ENCODE measurements around the gene TAF1A. TPM values are rescaled to one million over a fixed set of nuclear protein-coding genes. Genes with fewer than 3 reads are reported as not detected.

Gene TAF1A
- total RNA-seq, 1 donor from 2014 or later: 24.4 TPM

- peaks cover 44% of the 10 kb centered on the region for H3K36me3 Mint-ChIP-seq (ENCODE audit: low read depth)
- peaks cover 13% of the 10 kb centered on the region for H3K4me1 Mint-ChIP-seq
- no peak overlapping the region for H3K27ac Mint-ChIP-seq
- no peak for DNase-seq
- no peaks in the 10 kb centered on the region for H3K9me3 Mint-ChIP-seq
- intact Hi-C loops (cut with micrococcal nuclease): no loop called here
- H3K27me3 Mint-ChIP-seq: no peaks in the 10 kb centered on the region
- no peak overlapping the region for H3K4me3 Mint-ChIP-seq
Measured at GRCh38 chr1:222582099-222582774, 7.5 kb downstream of the TAF1A start.

- DNase-seq: no peak
- Mint-ChIP-seq H3K4me1 (peaks cover 3% of the 10 kb centered on the region), H3K36me3 (ENCODE audit: low read depth) (peaks cover 41% of the 10 kb centered on the region), H3K27ac (no peak overlapping the region), H3K9me3 (no peaks in the 10 kb centered on the region), H3K27me3 (no peaks in the 10 kb centered on the region), H3K4me3 (no peak overlapping the region)
- intact Hi-C loops (cut with micrococcal nuclease): no loop called here
Measured at GRCh38 chr1:222579316-222579715, 10.4 kb downstream of the TAF1A start.

- no peak overlapping the region for H3K27ac Mint-ChIP-seq
- H3K4me3 Mint-ChIP-seq: no peak overlapping the region
- H3K36me3 Mint-ChIP-seq (ENCODE audit: low read depth): peaks cover 43% of the 10 kb centered on the region
- no peaks in the 10 kb centered on the region for H3K9me3 Mint-ChIP-seq
- intact Hi-C loops (cut with micrococcal nuclease): no loop called here
- no peaks in the 10 kb centered on the region for H3K4me1 Mint-ChIP-seq
- DNase-seq: no peak
- no peaks in the 10 kb centered on the region for H3K27me3 Mint-ChIP-seq
Measured at GRCh38 chr1:222570837-222571236, 18.9 kb downstream of the TAF1A start.

- DNase-seq: no peak
- H3K4me1 Mint-ChIP-seq: no peaks in the 10 kb centered on the region
- intact Hi-C loops (cut with micrococcal nuclease): no loop called here
- H3K9me3 Mint-ChIP-seq: no peaks in the 10 kb centered on the region
- peaks cover 26% of the 10 kb centered on the region for H3K36me3 Mint-ChIP-seq (ENCODE audit: low read depth)
- H3K27ac Mint-ChIP-seq: no peak overlapping the region
- H3K27me3 Mint-ChIP-seq: no peaks in the 10 kb centered on the region
- H3K4me3 Mint-ChIP-seq: no peak overlapping the region
Measured at GRCh38 chr1:222561656-222562055, 28.1 kb downstream of the TAF1A start.

GRCh38 chr1:222557574-222557973 is 32.2 kb downstream of the TAF1A start:
- no peaks in the 10 kb centered on the region for H3K9me3 Mint-ChIP-seq
- H3K27ac Mint-ChIP-seq: no peak overlapping the region
- H3K4me3 Mint-ChIP-seq: no peak overlapping the region
- H3K36me3 Mint-ChIP-seq (ENCODE audit: low read depth): peaks cover 25% of the 10 kb centered on the region
- no peaks in the 10 kb centered on the region for H3K27me3 Mint-ChIP-seq
- intact Hi-C loops (cut with micrococcal nuclease): no loop called here
- H3K4me1 Mint-ChIP-seq: no peaks in the 10 kb centered on the region
- no peak for DNase-seq

DNA sequence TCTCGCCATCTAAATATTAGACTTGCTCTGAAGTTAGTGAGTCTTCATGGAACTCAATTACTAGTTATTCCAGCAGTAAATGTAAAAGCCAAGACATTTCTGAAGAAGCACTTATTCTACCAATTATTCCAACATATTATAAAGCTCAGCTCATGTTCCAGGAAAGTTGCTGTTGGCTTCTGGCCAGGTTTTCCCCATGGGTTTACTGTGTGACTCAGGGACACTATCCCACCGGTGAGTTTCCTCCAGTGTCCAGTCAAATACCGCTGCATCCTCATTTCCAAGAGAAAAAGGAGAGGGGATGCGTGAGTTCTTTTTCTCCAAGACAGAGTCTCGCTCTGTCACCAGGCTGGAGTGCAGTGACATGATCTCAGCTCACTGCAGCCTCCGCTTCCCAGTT is 32.6 kb downstream of the TAF1A start:
- Mint-ChIP-seq H3K27ac (no peak overlapping the region), H3K36me3 (ENCODE audit: low read depth) (peaks cover 24% of the 10 kb centered on the region), H3K4me1 (no peaks in the 10 kb centered on the region), H3K27me3 (no peaks in the 10 kb centered on the region), H3K4me3 (no peak overlapping the region), H3K9me3 (no peaks in the 10 kb centered on the region)
- intact Hi-C loops (cut with micrococcal nuclease): no loop called here
- no peak for DNase-seq

DNA sequence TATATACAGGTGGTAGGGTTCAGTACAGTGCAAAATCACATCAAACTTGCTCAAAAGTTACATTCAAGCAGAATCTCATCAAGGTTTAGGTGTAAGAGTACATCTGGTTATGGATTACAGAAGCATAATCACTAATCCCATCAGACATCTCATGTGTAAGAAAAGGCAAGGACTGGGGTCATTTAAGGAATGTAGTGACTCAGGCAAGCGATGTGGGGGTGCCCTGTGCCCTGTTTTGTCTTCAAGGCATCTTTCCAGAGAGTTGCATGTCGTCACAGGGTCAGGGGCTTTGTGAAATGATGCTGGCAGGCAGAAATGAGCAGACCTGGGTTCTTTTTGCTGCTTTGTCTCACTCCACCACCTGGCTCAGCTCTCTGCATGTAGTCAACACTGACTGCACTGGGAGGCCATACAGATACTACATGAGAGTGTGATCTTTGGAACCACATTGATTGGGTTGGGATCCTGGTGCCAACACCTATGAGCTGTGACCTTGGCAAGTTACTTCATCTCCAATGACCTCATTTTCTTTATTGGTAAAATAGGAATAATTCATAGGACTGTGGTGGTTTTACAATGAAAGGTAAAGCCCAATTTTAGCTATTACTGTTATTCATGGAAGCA is 33.6 kb downstream of the TAF1A start:
- no peaks in the 10 kb centered on the region for H3K27me3 Mint-ChIP-seq
- no peak overlapping the region for H3K27ac Mint-ChIP-seq
- no peak for DNase-seq
- intact Hi-C loops (cut with micrococcal nuclease): no loop called here
- no peak overlapping the region for H3K4me3 Mint-ChIP-seq
- peaks cover 22% of the 10 kb centered on the region for H3K36me3 Mint-ChIP-seq (ENCODE audit: low read depth)
- H3K9me3 Mint-ChIP-seq: no peaks in the 10 kb centered on the region
- H3K4me1 Mint-ChIP-seq: no peaks in the 10 kb centered on the region

- Mint-ChIP-seq H3K27ac (no peak overlapping the region), H3K27me3 (no peaks in the 10 kb centered on the region), H3K4me1 (no peaks in the 10 kb centered on the region), H3K36me3 (ENCODE audit: low read depth) (peaks cover 11% of the 10 kb centered on the region), H3K9me3 (no peaks in the 10 kb centered on the region), H3K4me3 (no peak overlapping the region)
- no peak for DNase-seq
- intact Hi-C loops (cut with micrococcal nuclease): no loop called here
Measured at GRCh38 chr1:222554177-222554576, 35.6 kb downstream of the TAF1A start.

- Mint-ChIP-seq H3K4me1 (no peaks in the 10 kb centered on the region), H3K4me3 (no peak overlapping the region), H3K9me3 (no peaks in the 10 kb centered on the region), H3K27me3 (no peaks in the 10 kb centered on the region), H3K36me3 (ENCODE audit: low read depth) (peaks cover 8% of the 10 kb centered on the region), H3K27ac (no peak overlapping the region)
- no peak for DNase-seq
- intact Hi-C loops (cut with micrococcal nuclease): no loop called here
Measured at GRCh38 chr1:222552882-222553281, 36.9 kb downstream of the TAF1A start.

DNA sequence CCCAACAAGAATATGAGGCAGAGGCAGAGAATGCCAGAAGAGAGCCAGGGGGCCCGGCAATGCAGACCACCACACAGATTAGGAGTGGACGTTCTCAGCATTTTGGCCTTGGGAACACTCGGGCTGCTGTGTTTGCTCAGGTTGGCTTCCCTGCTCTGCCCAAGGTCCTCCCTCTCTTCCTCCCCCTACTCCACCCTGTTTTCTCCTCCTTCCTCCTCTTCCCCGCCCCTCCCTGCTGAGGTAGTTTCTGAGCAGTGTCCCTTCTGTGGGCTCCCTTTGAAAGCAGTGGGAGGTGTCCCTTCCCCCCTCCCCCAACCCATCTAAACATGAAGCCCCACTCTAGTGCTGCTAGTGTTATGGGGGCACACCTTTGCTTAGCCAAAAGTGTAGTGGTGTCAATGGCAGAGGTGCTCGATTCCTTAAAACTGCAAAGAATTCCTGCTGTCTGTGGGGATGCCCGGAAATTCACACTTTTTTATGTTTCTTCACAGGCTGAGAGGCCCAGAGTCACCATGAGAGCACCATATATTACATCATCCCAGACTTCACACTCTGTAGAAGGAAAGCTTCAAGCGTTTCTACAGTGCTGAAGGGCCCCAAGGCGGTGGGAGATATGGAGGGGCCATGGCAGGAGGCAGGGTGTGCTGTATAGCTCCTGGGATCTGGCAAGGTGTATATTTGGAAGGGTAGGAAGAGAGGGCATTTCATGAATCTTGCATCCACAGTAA is 41.6 kb downstream of the TAF1A start, which contains the start of gene HHIPL2:
Gene HHIPL2, minus strand, starts transcription at position 161 of the 728 bp plus-strand sequence. Its CDS starts 60 bp downstream, at position 101.
- DNase-seq: peak; percentile 37
- Mint-ChIP-seq H3K4me1 (no peaks in the 10 kb centered on the region), H3K9me3 (no peaks in the 10 kb centered on the region), H3K27me3 (peaks cover 8% of the 10 kb centered on the region), H3K4me3 (no peak within 1 kb of the TSS), H3K27ac (no peak within 1 kb of the TSS), H3K36me3 (ENCODE audit: low read depth) (no peaks in the 10 kb centered on the region)
- intact Hi-C loops (cut with micrococcal nuclease): no loop called here

GRCh38 chr1:222547260-222547614 is 42.5 kb downstream of the TAF1A start:
- H3K36me3 Mint-ChIP-seq (ENCODE audit: low read depth): no peaks in the 10 kb centered on the region
- no peaks in the 10 kb centered on the region for H3K4me1 Mint-ChIP-seq
- DNase-seq: no peak
- no peaks in the 10 kb centered on the region for H3K9me3 Mint-ChIP-seq
- no peak overlapping the region for H3K4me3 Mint-ChIP-seq
- intact Hi-C loops (cut with micrococcal nuclease): no loop called here
- H3K27ac Mint-ChIP-seq: no peak overlapping the region
- peaks cover 8% of the 10 kb centered on the region for H3K27me3 Mint-ChIP-seq

DNA sequence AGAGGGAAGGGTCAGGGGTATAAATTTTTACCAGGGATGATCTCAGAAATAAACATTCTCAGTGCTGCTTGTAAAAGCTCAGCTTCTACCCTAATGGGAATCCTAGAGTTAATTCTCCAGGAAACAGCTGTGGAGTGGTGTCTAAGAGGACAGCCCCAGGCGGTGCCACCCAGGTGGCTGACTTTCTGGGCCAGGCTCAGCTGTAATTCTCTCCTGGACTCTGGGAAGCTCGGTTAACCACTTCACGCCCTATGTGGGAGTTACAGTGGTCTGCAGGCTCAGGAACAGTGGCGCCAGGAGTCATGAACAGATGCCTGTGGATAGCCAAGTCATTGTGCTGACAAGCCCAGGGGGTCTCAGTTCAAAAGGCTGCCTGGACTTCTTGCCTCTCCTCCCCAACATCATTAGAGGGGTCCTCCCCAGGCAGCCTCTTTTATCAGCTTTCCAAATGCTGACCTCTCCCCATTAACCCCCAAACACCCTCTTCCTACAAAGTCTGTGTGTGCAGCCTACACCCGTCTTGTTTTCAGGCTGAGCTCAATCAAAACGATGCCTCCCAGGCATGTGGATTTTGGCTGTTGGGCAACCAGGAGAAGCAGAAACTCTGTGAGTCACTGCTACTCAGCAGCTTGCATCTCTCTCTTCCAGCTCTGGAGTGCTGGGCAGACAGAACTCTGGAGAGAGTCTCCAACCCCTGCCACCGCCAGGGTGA is 43.0 kb downstream of the TAF1A start:
- no peak overlapping the region for H3K27ac Mint-ChIP-seq
- intact Hi-C loops (cut with micrococcal nuclease): no loop called here

DNA sequence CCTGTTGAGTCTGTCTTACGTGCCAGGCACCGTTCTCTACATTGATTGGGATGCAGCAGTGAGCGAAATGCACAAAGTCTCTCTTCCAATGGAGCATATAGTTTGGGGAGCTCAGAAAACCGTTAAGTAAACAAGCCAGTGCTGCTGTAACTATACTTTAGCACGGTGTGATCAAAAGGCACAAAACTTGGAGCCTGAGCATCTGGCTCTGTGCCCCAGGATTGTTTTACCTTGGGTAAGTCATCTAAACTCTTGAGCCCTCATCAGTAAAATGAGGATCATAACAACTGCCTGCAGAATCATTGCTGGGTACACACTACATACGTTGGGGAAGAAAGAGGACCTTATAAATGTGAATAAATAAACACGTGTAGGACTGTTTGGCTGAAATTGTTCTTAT is 43.6 kb downstream of the TAF1A start:
- no peaks in the 10 kb centered on the region for H3K4me1 Mint-ChIP-seq
- H3K27ac Mint-ChIP-seq: no peak overlapping the region
- H3K4me3 Mint-ChIP-seq: no peak overlapping the region
- DNase-seq: no peak
- peaks cover 8% of the 10 kb centered on the region for H3K27me3 Mint-ChIP-seq
- intact Hi-C loops (cut with micrococcal nuclease): no loop called here
- H3K36me3 Mint-ChIP-seq (ENCODE audit: low read depth): no peaks in the 10 kb centered on the region
- H3K9me3 Mint-ChIP-seq: no peaks in the 10 kb centered on the region

More for the DNA sequence above, 43.0 kb downstream of the TAF1A start:
- no peaks in the 10 kb centered on the region for H3K9me3 Mint-ChIP-seq
- H3K4me3 Mint-ChIP-seq: no peak overlapping the region
- peaks cover 8% of the 10 kb centered on the region for H3K27me3 Mint-ChIP-seq
- DNase-seq: no peak
- H3K4me1 Mint-ChIP-seq: no peaks in the 10 kb centered on the region
- H3K36me3 Mint-ChIP-seq (ENCODE audit: low read depth): no peaks in the 10 kb centered on the region

GRCh38 chr1:222543817-222544216 is 45.9 kb downstream of the TAF1A start:
- peaks cover 8% of the 10 kb centered on the region for H3K27me3 Mint-ChIP-seq
- H3K36me3 Mint-ChIP-seq (ENCODE audit: low read depth): no peaks in the 10 kb centered on the region
- no peaks in the 10 kb centered on the region for H3K4me1 Mint-ChIP-seq
- H3K4me3 Mint-ChIP-seq: no peak overlapping the region
- no peak overlapping the region for H3K27ac Mint-ChIP-seq
- intact Hi-C loops (cut with micrococcal nuclease): no loop called here
- H3K9me3 Mint-ChIP-seq: no peaks in the 10 kb centered on the region
- peak; percentile 37 for DNase-seq
